ENCODE measurements around the gene SH3GL1.

SH3GL1 gene

GRCh38 chr19:4403005-4403761 is 2.8 kb upstream of the SH3GL1 start:
- H3K4me2 ChIP-seq (ENCODE audit: low read length, poor library complexity, severe bottlenecking), result peak overlapping the region; percentile 71
- peak overlapping the region; percentile 93 for H3K9ac ChIP-seq (ENCODE audit: low read length)
- H2BK5ac ChIP-seq (ENCODE audit: low read depth, low read length, poor library complexity, severe bottlenecking), result no peak overlapping the region
- peak overlapping the region; percentile 35 to 56 for H3K4ac ChIP-seq (ENCODE audit: low read depth in 1 of 2, low read length in 2 of 2)
- no peak overlapping the region for H3K27ac ChIP-seq (ENCODE audit: low read length, poor library complexity, severe bottlenecking)
- peak overlapping the region; percentile 82 for H4K8ac ChIP-seq (ENCODE audit: low read length)
- no peak overlapping the region for H2BK120ac ChIP-seq (ENCODE audit: low read depth, low read length)
- H3K23ac ChIP-seq (ENCODE audit: low read length in 2 of 2), result peak overlapping the region; percentile 14 to 37
- H3K36me3 ChIP-seq (ENCODE audit: control insufficient read depth in 1 of 2, insufficient read depth in 2 of 2, low read depth in 1 of 2, low read length in 2 of 2), result peaks cover 7 to 8% of the 10 kb centered on the region in 2 experiments
- H3K14ac ChIP-seq (ENCODE audit: low read length in 2 of 2), result peak overlapping the region in 1 of 2 experiments; percentile 1
- peaks cover 11% of the 10 kb centered on the region for H3K4me1 ChIP-seq (ENCODE audit: control insufficient read depth, insufficient read depth, low read depth, low read length)
- H3K27me3 ChIP-seq (ENCODE audit: control insufficient read depth in 1 of 2, insufficient read depth in 1 of 2, low read length in 2 of 2), result no peaks in the 10 kb centered on the region
- peak; percentile 47 for DNase-seq
- 5% methylated on average over 32 of the region's 32 CpGs for WGBS
- no peak overlapping the region for H2AK5ac ChIP-seq (ENCODE audit: low read length, severe bottlenecking)
- peaks cover 12% of the 10 kb centered on the region for H3K79me1 ChIP-seq (replicated peaks; ENCODE audit: low read length, poor library complexity, severe bottlenecking)
- no peaks in the 10 kb centered on the region for H3K9me3 ChIP-seq (ENCODE audit: control insufficient read depth, low read length)
- H3K18ac ChIP-seq (ENCODE audit: low read depth in 1 of 2, low read length in 2 of 2), result peak overlapping the region in 1 of 2 experiments; percentile 16
- peak overlapping the region; percentile 91 for H2AFZ ChIP-seq (ENCODE audit: low read depth, low read length)
- peak overlapping the region; percentile 50 for H4K91ac ChIP-seq (ENCODE audit: low read length)
- peak overlapping the region; percentile 40 for H2BK15ac ChIP-seq (ENCODE audit: low read depth, poor library complexity, severe bottlenecking)
- H2BK12ac ChIP-seq (ENCODE audit: low read length in 2 of 2), result peak overlapping the region in 1 of 2 experiments; percentile 4
- peak overlapping the region; percentile 92 to 94 for H3K4me3 ChIP-seq (ENCODE audit: insufficient read depth in 1 of 2, low read depth in 1 of 2, low read length in 2 of 2)

- no peaks in the 10 kb centered on the region for H3K27me3 ChIP-seq (ENCODE audit: control insufficient read depth in 1 of 2, insufficient read depth in 1 of 2, low read length in 2 of 2)
- H3K23ac ChIP-seq (ENCODE audit: low read length in 2 of 2), result peak within 1 kb of the TSS; percentile 14 to 37
- H3K36me3 ChIP-seq (ENCODE audit: control insufficient read depth in 1 of 2, insufficient read depth in 2 of 2, low read depth in 1 of 2, low read length in 2 of 2), result peaks cover 14% of the 10 kb centered on the region in 2 experiments
- H2BK120ac ChIP-seq (ENCODE audit: low read depth, low read length), result no peak within 1 kb of the TSS
- H3K18ac ChIP-seq (ENCODE audit: low read depth in 1 of 2, low read length in 2 of 2), result peak within 1 kb of the TSS in 1 of 2 experiments; percentile 16
- H2BK15ac ChIP-seq (ENCODE audit: low read depth, poor library complexity, severe bottlenecking), result peak within 1 kb of the TSS; percentile 40
- peak within 1 kb of the TSS; percentile 93 for H3K9ac ChIP-seq (ENCODE audit: low read length)
- no peaks in the 10 kb centered on the region for H3K9me3 ChIP-seq (ENCODE audit: control insufficient read depth, low read length)
- H3K79me1 ChIP-seq (replicated peaks; ENCODE audit: low read length, poor library complexity, severe bottlenecking), result peaks cover 12% of the 10 kb centered on the region
- WGBS, result under 1% methylated on average over 77 of the region's 84 CpGs
- H3K14ac ChIP-seq (ENCODE audit: low read length in 2 of 2), result peak within 1 kb of the TSS in 1 of 2 experiments; percentile 1
- H2AFZ ChIP-seq (ENCODE audit: low read depth, low read length), result peak within 1 kb of the TSS; percentile 91
- peak; percentile 100 for DNase-seq
- H2AK5ac ChIP-seq (ENCODE audit: low read length, severe bottlenecking), result no peak within 1 kb of the TSS
- peak within 1 kb of the TSS; percentile 25 for H3K27ac ChIP-seq (ENCODE audit: low read length, poor library complexity, severe bottlenecking)
- peak within 1 kb of the TSS; percentile 82 for H4K8ac ChIP-seq (ENCODE audit: low read length)
- peak within 1 kb of the TSS in 1 of 2 experiments; percentile 4 for H2BK12ac ChIP-seq (ENCODE audit: low read length in 2 of 2)
- no peak within 1 kb of the TSS for H2BK5ac ChIP-seq (ENCODE audit: low read depth, low read length, poor library complexity, severe bottlenecking)
- peak within 1 kb of the TSS; percentile 35 to 56 for H3K4ac ChIP-seq (ENCODE audit: low read depth in 1 of 2, low read length in 2 of 2)
- H3K4me2 ChIP-seq (ENCODE audit: low read length, poor library complexity, severe bottlenecking), result peak within 1 kb of the TSS; percentile 71
- peak within 1 kb of the TSS; percentile 50 for H4K91ac ChIP-seq (ENCODE audit: low read length)
- H3K4me1 ChIP-seq (ENCODE audit: control insufficient read depth, insufficient read depth, low read depth, low read length), result peaks cover 11% of the 10 kb centered on the region
- peak within 1 kb of the TSS; percentile 92 to 94 for H3K4me3 ChIP-seq (ENCODE audit: insufficient read depth in 1 of 2, low read depth in 1 of 2, low read length in 2 of 2)
Measured at GRCh38 chr19:4402171-4403004, 2.0 kb upstream of the SH3GL1 start, which contains the start of gene CHAF1A. Gene CHAF1A, plus strand, starts transcription at chr19:4402640. Its CDS starts 123 bp downstream, at chr19:4402763.

- no peak for DNase-seq
- 6% methylated on average over 5 of the region's 8 CpGs for WGBS
Measured at GRCh38 chr19:4401769-4402170, 1.4 kb upstream of the SH3GL1 start.

More at GRCh38 chr19:4401769-4402170, 1.4 kb upstream of the SH3GL1 start:
- Histone ChIP-seq H3K18ac (ENCODE audit: low read depth in 1 of 2, low read length in 2 of 2) (no peak overlapping the region), H3K4ac (ENCODE audit: low read depth in 1 of 2, low read length in 2 of 2) (no peak overlapping the region), H3K23ac (ENCODE audit: low read length in 2 of 2) (no peak overlapping the region), H3K79me1 (replicated peaks; ENCODE audit: low read length, poor library complexity, severe bottlenecking) (peaks cover 12% of the 10 kb centered on the region), H2BK120ac (ENCODE audit: low read depth, low read length) (no peak overlapping the region), H2BK5ac (ENCODE audit: low read depth, low read length, poor library complexity, severe bottlenecking) (no peak overlapping the region), H3K9ac (ENCODE audit: low read length) (peak overlapping the region; percentile 90), H2AFZ (ENCODE audit: low read depth, low read length) (no peak overlapping the region), H3K27ac (ENCODE audit: low read length, poor library complexity, severe bottlenecking) (peak overlapping the region; percentile 25), H3K9me3 (ENCODE audit: control insufficient read depth, low read length) (no peaks in the 10 kb centered on the region), H4K8ac (ENCODE audit: low read length) (no peak overlapping the region), H3K4me3 (ENCODE audit: insufficient read depth in 1 of 2, low read depth in 1 of 2, low read length in 2 of 2) (peak overlapping the region in 1 of 2 experiments; percentile 81), H3K36me3 (ENCODE audit: control insufficient read depth in 1 of 2, insufficient read depth in 2 of 2, low read depth in 1 of 2, low read length in 2 of 2) (peaks cover 18 to 20% of the 10 kb centered on the region in 2 experiments), H2BK12ac (ENCODE audit: low read length in 2 of 2) (no peak overlapping the region), H3K4me1 (ENCODE audit: control insufficient read depth, insufficient read depth, low read depth, low read length) (peaks cover 14% of the 10 kb centered on the region), H3K4me2 (ENCODE audit: low read length, poor library complexity, severe bottlenecking) (peak overlapping the region; percentile 9), H3K14ac (ENCODE audit: low read length in 2 of 2) (no peak overlapping the region), H2AK5ac (ENCODE audit: low read length, severe bottlenecking) (no peak overlapping the region), H2BK15ac (ENCODE audit: low read depth, poor library complexity, severe bottlenecking) (no peak overlapping the region), H3K27me3 (ENCODE audit: control insufficient read depth in 1 of 2, insufficient read depth in 1 of 2, low read length in 2 of 2) (no peaks in the 10 kb centered on the region), H4K91ac (ENCODE audit: low read length) (no peak overlapping the region)

Measured in mesenchymal stem cell (in vitro differentiated cells and primary cell).